ENCODE data around the gene MYCT1. TPM values are rescaled to one million over a fixed set of nuclear protein-coding genes. Genes with fewer than 3 reads are reported as not detected.
"Not testable (repeated sequence)": the region's sequence is repeated elsewhere in the genome, so short reads cannot be mapped to it uniquely, and the experiment has no call there.

Gene MYCT1
- polyA plus RNA-seq, 1 donor (not counting 4 experiments of a cell fraction or from before 2014, with no cell fraction given) = 0.05 TPM

DNA sequence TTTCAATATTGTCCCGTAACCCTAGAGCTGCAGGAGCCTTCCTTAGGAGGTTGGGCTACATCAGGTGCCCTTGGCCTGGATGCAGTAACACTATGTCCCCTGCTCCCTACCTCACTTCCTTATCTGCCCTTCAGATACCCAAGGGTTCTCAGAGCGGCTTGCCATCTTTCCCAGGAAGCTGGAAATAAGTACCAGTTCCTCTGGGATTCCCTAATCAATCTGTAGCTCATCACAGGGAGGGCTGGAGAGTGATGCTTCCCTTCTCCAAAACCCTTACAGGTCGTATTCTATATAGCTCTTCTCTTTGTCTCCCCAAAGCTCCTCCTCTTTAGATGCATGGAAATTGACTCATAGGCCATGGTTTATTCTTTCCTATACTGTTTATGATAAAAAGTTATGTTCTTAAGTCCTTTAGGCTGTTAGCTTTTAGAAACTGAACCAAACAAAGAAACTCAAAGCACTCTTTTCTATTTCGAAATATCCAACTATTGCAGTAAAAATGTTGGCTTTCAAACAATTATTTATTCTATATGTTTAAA is 4.2 kb downstream of the MYCT1 start:
- Histone ChIP-seq H3K36me3 (ENCODE audit: control insufficient read depth in 2 of 2, extremely low read depth in 1 of 2, insufficient read depth in 2 of 2, low read length in 2 of 2) (no peaks in the 10 kb centered on the region), H3K79me2 (ENCODE audit: control insufficient read depth, insufficient read depth, low read length) (no peaks in the 10 kb centered on the region), H3K9ac (ENCODE audit: control insufficient read depth, extremely low read depth, insufficient read depth, low read length) (no peak overlapping the region), H3K9me3 (ENCODE audit: control insufficient read depth, low read depth, low read length) (no peaks in the 10 kb centered on the region), H3K4me1 (ENCODE audit: control insufficient read depth, extremely low read depth, insufficient read depth, low read length) (peaks cover 2% of the 10 kb centered on the region), H3K27me3 (ENCODE audit: control insufficient read depth, extremely low read depth, insufficient read depth, low read length) (no peaks in the 10 kb centered on the region), H4K20me1 (ENCODE audit: control insufficient read depth, extremely low read depth, insufficient read depth, low read length) (no peaks in the 10 kb centered on the region), H3K9me1 (ENCODE audit: control insufficient read depth, extremely low read depth, insufficient read depth, low read length) (no peaks in the 10 kb centered on the region), H3K27ac (ENCODE audit: control insufficient read depth, insufficient read depth, low read length) (no peak overlapping the region), H3K4me3 (ENCODE audit: control insufficient read depth in 2 of 3, extremely low read depth in 1 of 3, insufficient read depth in 2 of 3, low read depth in 1 of 3, low read length in 3 of 3) (no peak overlapping the region), H2AFZ (ENCODE audit: control insufficient read depth, low read length) (no peak overlapping the region), H3K4me2 (ENCODE audit: control insufficient read depth, extremely low read depth, insufficient read depth, low read depth, low read length) (no peak overlapping the region)
- FAIRE-seq (no peak), DNase-seq (ENCODE audit: low read depth, low spot score) (no peak)
- dilution Hi-C loops (cut with MboI; ENCODE audit: extremely low pct_ligation_motif_present, low sequenced_read_pairs) = no loop called here
- TF ChIP-seq, protein P1, sequence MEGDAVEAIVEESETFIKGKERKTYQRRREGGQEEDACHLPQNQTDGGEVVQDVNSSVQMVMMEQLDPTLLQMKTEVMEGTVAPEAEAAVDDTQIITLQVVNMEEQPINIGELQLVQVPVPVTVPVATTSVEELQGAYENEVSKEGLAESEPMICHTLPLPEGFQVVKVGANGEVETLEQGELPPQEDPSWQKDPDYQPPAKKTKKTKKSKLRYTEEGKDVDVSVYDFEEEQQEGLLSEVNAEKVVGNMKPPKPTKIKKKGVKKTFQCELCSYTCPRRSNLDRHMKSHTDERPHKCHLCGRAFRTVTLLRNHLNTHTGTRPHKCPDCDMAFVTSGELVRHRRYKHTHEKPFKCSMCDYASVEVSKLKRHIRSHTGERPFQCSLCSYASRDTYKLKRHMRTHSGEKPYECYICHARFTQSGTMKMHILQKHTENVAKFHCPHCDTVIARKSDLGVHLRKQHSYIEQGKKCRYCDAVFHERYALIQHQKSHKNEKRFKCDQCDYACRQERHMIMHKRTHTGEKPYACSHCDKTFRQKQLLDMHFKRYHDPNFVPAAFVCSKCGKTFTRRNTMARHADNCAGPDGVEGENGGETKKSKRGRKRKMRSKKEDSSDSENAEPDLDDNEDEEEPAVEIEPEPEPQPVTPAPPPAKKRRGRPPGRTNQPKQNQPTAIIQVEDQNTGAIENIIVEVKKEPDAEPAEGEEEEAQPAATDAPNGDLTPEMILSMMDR (optimal IDR thresholded peaks at IDR 0.05 in 1 of 3, IDR thresholded peaks at IDR 0.05 in 1 of 3, conservative IDR thresholded peaks at IDR 0.05 in 1 of 3; ENCODE audit: extremely low read depth in 1 of 3, insufficient read depth in 2 of 3, low read length in 3 of 3) = no peak
- TF ChIP-seq EZH2 (IDR thresholded peaks at IDR 0.05; ENCODE audit: low read length) = no peak

DNA sequence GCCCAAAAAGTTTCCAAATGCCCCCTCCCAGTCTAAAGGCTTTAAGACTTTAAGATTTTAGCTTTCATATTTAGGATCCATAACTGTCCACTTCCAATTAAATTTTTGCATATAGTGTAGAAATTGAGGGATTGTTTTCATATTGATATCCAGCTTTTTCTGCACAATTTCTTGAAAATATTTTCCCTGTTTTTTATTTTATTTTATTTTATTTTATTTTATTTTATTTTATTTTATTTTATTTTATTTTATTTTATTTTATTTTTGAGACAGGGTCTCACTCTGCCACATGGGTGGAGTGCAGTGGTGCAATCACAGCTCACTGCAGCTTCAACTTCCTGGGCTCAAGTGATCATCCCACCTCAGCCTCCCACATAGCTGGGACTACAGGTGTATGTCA is 6.1 kb downstream of the MYCT1 start:
- H3K36me3 ChIP-seq (ENCODE audit: control insufficient read depth in 2 of 2, extremely low read depth in 1 of 2, insufficient read depth in 2 of 2, low read length in 2 of 2); H3K79me2 ChIP-seq (ENCODE audit: control insufficient read depth, insufficient read depth, low read length); FAIRE-seq; H3K4me3 ChIP-seq (ENCODE audit: control insufficient read depth in 2 of 3, extremely low read depth in 1 of 3, insufficient read depth in 2 of 3, low read depth in 1 of 3, low read length in 3 of 3); H4K20me1 ChIP-seq (ENCODE audit: control insufficient read depth, extremely low read depth, insufficient read depth, low read length); H2AFZ ChIP-seq (ENCODE audit: control insufficient read depth, low read length); H3K27me3 ChIP-seq (ENCODE audit: control insufficient read depth, extremely low read depth, insufficient read depth, low read length); H3K27ac ChIP-seq (ENCODE audit: control insufficient read depth, insufficient read depth, low read length); H3K4me2 ChIP-seq (ENCODE audit: control insufficient read depth, extremely low read depth, insufficient read depth, low read depth, low read length); DNase-seq (ENCODE audit: low read depth, low spot score); dilution Hi-C loops (cut with MboI; ENCODE audit: extremely low pct_ligation_motif_present, low sequenced_read_pairs); H3K9me3 ChIP-seq (ENCODE audit: control insufficient read depth, low read depth, low read length); H3K9ac ChIP-seq (ENCODE audit: control insufficient read depth, extremely low read depth, insufficient read depth, low read length); H3K9me1 ChIP-seq (ENCODE audit: control insufficient read depth, extremely low read depth, insufficient read depth, low read length); H3K4me1 ChIP-seq (ENCODE audit: control insufficient read depth, extremely low read depth, insufficient read depth, low read length): not testable (repeated sequence)

DNA sequence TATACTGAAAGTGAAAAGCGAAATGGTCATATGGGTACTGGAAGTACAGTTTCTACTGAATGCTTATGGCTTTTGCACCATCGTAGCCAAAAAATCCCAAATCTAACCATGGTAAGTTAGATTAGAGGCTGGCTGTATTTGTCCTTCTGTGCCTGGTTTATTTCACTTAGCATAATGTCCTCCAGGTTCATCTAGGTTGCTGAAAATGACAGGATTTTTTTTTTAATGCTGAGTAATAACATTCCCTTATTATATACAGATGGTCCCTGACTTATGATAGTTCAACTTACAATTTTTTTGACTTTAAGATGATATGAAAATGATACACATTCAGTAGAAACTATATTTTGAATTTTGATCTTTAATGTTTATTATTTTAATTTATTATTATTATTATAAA is 7.6 kb downstream of the MYCT1 start:
- Histone ChIP-seq H3K79me2 (ENCODE audit: control insufficient read depth, insufficient read depth, low read length) (no peaks in the 10 kb centered on the region), H3K4me2 (ENCODE audit: control insufficient read depth, extremely low read depth, insufficient read depth, low read depth, low read length) (no peak overlapping the region), H3K27ac (ENCODE audit: control insufficient read depth, insufficient read depth, low read length) (no peak overlapping the region), H3K9me1 (ENCODE audit: control insufficient read depth, extremely low read depth, insufficient read depth, low read length) (no peaks in the 10 kb centered on the region), H3K4me1 (ENCODE audit: control insufficient read depth, extremely low read depth, insufficient read depth, low read length) (no peaks in the 10 kb centered on the region), H3K4me3 (ENCODE audit: control insufficient read depth in 2 of 3, extremely low read depth in 1 of 3, insufficient read depth in 2 of 3, low read depth in 1 of 3, low read length in 3 of 3) (no peak overlapping the region), H3K9me3 (ENCODE audit: control insufficient read depth, low read depth, low read length) (no peaks in the 10 kb centered on the region), H4K20me1 (ENCODE audit: control insufficient read depth, extremely low read depth, insufficient read depth, low read length) (no peaks in the 10 kb centered on the region), H3K9ac (ENCODE audit: control insufficient read depth, extremely low read depth, insufficient read depth, low read length) (no peak overlapping the region), H3K27me3 (ENCODE audit: control insufficient read depth, extremely low read depth, insufficient read depth, low read length) (no peaks in the 10 kb centered on the region), H3K36me3 (ENCODE audit: control insufficient read depth in 2 of 2, extremely low read depth in 1 of 2, insufficient read depth in 2 of 2, low read length in 2 of 2) (no peaks in the 10 kb centered on the region), H2AFZ (ENCODE audit: control insufficient read depth, low read length) (no peak overlapping the region)
- dilution Hi-C loops (cut with MboI; ENCODE audit: extremely low pct_ligation_motif_present, low sequenced_read_pairs) = no loop called here
- no peak for TF ChIP-seq EZH2 (IDR thresholded peaks at IDR 0.05; ENCODE audit: low read length)
- TF ChIP-seq, protein P1 (optimal IDR thresholded peaks at IDR 0.05 in 1 of 3, IDR thresholded peaks at IDR 0.05 in 1 of 3, conservative IDR thresholded peaks at IDR 0.05 in 1 of 3; ENCODE audit: extremely low read depth in 1 of 3, insufficient read depth in 2 of 3, low read length in 3 of 3) = no peak
- FAIRE-seq = no peak
- DNase-seq (ENCODE audit: low read depth, low spot score) = no peak
